Tibial artery (tissue), 4 donors: ENCODE data around the gene RAET1E.

Experiments used
- DNase-seq, 2 donors: peaks; one replicate each; pipeline ENCODE4 v3.0.0-alpha.2; 2019
- H3K27ac ChIP-seq, 2 donors: fragments of 200-600 bp; sonication (generic) in 1 of 2; 1 replicate in 1 of 2; 2 replicates in 1 of 2; pipeline ENCODE4 v1.5.1; 2018 to 2019; ENCODE audit warnings: mild to moderate bottlenecking in 1 of 2
- H3K27me3 ChIP-seq, 2 donors: fragments of 200-600 bp; sonication (generic) in 1 of 2; one replicate each; pipeline versions ENCODE4 v1.5.1 to v1.6.0; 2016 to 2019
- H3K36me3 ChIP-seq, 3 donors: fragments of 200-600 bp; sonication (generic) in 2 of 3; one replicate each; pipeline ENCODE4 v1.5.1; 2016 to 2019; ENCODE audit warnings: mild to moderate bottlenecking in 2 of 3
- H3K4me1 ChIP-seq, 4 donors: fragments of 200-600 bp; sonication (generic) in 2 of 4; 1 replicate in 3 of 4; 2 replicates in 1 of 4; pipeline ENCODE4 v1.5.1; 2016 to 2019
- H3K4me3 ChIP-seq, 2 donors: fragments of 200-600 bp; sonication (generic) in 1 of 2; 1 replicate in 1 of 2; 2 replicates in 1 of 2; pipeline ENCODE4 v1.5.1; 2018 to 2019; ENCODE audit warnings: mild to moderate bottlenecking in 2 of 2
- H3K9me3 ChIP-seq, 3 donors: fragments of 200-600 bp; sonication (generic) in 1 of 3; one replicate each; pipeline ENCODE4 v1.5.1; 2016 to 2019
- intact Hi-C: fragments of 100-400 bp; cut with DNase I; formaldehyde crosslinking; loops from one replicate; pipeline ENCODE4 v1.15.0; 2023; ENCODE audit warnings: low total_unique reads
- TF ChIP-seq, protein P1 (sequence below), 2 experiments: fragments of 200-600 bp in 1 of 2; fragments of 450-650 bp in 1 of 2; IDR thresholded peaks; one replicate each; pipeline ENCODE4 v1.5.1; 2017 to 2019; ENCODE audit warnings: antibody characterized with exemption in 2 of 2, mild to moderate bottlenecking in 1 of 2, moderate library complexity in 1 of 2

RAET1E gene

DNA sequence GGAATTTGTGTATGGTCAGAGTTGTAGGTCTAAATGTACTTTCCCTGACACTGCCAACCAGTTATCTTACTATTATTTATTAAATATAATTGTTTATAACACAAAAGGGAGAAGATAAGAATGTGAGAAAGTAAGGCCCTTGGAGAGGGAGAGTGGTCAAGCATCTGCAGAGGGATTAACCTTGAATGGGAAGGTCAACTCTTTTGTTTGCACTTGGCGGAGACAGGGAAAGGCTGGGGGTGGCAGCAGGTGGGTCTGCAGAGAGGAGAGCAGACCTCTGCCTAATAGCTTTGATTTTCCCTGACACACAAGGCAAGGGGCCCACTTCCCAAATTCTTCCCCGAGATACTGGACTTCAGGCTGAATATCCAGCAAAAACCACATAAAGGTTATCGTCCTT is 38.0 kb downstream of the RAET1E start:
- no peak overlapping the region for H3K4me3 ChIP-seq
- intact Hi-C loops, result no loop called here
- H3K36me3 ChIP-seq, result no peaks in the 10 kb centered on the region
- no peak overlapping the region for H3K27ac ChIP-seq
- H3K9me3 ChIP-seq, result no peaks in the 10 kb centered on the region
- TF ChIP-seq, protein P1, sequence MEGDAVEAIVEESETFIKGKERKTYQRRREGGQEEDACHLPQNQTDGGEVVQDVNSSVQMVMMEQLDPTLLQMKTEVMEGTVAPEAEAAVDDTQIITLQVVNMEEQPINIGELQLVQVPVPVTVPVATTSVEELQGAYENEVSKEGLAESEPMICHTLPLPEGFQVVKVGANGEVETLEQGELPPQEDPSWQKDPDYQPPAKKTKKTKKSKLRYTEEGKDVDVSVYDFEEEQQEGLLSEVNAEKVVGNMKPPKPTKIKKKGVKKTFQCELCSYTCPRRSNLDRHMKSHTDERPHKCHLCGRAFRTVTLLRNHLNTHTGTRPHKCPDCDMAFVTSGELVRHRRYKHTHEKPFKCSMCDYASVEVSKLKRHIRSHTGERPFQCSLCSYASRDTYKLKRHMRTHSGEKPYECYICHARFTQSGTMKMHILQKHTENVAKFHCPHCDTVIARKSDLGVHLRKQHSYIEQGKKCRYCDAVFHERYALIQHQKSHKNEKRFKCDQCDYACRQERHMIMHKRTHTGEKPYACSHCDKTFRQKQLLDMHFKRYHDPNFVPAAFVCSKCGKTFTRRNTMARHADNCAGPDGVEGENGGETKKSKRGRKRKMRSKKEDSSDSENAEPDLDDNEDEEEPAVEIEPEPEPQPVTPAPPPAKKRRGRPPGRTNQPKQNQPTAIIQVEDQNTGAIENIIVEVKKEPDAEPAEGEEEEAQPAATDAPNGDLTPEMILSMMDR (IDR thresholded peaks at IDR 0.05), result no peak
- no peaks in the 10 kb centered on the region for H3K27me3 ChIP-seq
- no peak for DNase-seq
- peaks cover 0 to 37% (median 10%) of the 10 kb centered on the region in 4 donors for H3K4me1 ChIP-seq

DNA sequence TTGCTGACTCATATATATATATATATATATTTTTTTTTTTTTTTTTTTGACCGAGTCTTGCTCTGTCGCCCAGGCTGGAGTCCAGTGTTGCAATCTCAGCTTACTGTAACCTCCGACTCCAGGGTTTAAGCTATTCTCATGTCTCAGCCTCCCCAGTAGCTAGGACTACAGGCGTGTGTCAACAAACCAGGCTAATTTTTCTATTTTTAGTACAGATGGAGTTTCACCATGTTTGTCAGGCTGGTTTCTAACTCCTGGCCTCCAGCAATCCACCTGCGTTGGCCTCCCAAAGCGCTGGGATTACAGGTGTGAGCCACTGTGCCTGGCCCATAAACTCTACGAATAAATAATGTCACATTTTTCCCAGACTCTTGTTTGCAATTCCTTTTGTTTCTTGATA is 38.5 kb downstream of the RAET1E start:
- intact Hi-C loops, result no loop called here
- Histone ChIP-seq H3K27me3 (no peaks in the 10 kb centered on the region), H3K36me3 (no peaks in the 10 kb centered on the region), H3K27ac (no peak overlapping the region), H3K9me3 (no peaks in the 10 kb centered on the region), H3K4me3 (no peak overlapping the region), H3K4me1 (peaks cover 0 to 38% (median 10%) of the 10 kb centered on the region in 4 donors)
- TF ChIP-seq, protein P1 (IDR thresholded peaks at IDR 0.05), result no peak
- DNase-seq, result no peak

GRCh38 chr6:149857541-149857940 is 40.4 kb downstream of the RAET1E start:
- H3K36me3 ChIP-seq, result peaks cover 0 to 2% (median 0%) of the 10 kb centered on the region in 3 donors
- no peaks in the 10 kb centered on the region for H3K9me3 ChIP-seq
- no peak overlapping the region for H3K27ac ChIP-seq
- H3K4me1 ChIP-seq, result peaks cover 0 to 34% (median 9%) of the 10 kb centered on the region in 4 donors
- DNase-seq, result no peak
- intact Hi-C loops, result no loop called here
- TF ChIP-seq, protein P1 (IDR thresholded peaks at IDR 0.05), result no peak
- H3K27me3 ChIP-seq, result no peaks in the 10 kb centered on the region
- no peak overlapping the region for H3K4me3 ChIP-seq

DNA sequence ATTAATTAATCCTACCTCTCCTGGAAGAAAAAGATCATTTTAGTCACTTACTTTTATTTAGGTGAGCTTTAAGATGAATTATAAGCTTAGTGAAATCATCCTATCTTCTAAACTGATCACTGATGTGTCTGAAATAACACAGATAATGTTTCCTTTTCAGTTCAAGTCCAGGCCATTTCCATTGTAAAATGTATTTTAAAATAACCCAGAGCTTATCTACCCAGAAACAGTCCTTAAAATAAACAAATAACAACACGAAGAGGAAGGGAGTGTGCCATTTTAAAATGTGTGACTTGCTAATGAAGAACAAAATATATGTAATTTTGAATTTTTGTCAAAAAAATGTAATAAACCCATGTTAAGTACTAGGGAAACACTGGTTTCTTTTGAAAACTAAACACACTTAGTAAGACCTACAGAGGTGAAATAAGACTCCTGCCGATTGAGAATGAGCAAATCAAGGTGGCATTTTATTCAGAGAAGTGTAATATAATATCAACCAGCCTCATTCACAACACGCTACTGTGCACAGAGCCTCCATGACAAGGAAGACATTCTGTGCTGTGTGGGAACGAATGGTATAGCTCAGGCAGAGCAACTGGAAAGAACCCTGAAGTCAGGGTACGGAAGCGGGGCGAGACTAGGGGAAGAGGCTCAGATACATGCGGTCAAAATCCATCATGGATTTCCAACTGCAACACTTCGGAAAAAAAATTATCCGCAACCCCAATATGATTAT is 41.5 kb downstream of the RAET1E start:
- intact Hi-C loops, result no loop called here
- H3K4me3 ChIP-seq, result no peak overlapping the region
- no peak overlapping the region for H3K27ac ChIP-seq
- no peak for DNase-seq
- H3K4me1 ChIP-seq, result peaks cover 0 to 22% (median 6%) of the 10 kb centered on the region in 4 donors
- TF ChIP-seq, protein P1 (IDR thresholded peaks at IDR 0.05), result no peak
- no peaks in the 10 kb centered on the region for H3K27me3 ChIP-seq
- H3K36me3 ChIP-seq, result peaks cover 0 to 7% (median 0%) of the 10 kb centered on the region in 3 donors
- no peaks in the 10 kb centered on the region for H3K9me3 ChIP-seq

DNA sequence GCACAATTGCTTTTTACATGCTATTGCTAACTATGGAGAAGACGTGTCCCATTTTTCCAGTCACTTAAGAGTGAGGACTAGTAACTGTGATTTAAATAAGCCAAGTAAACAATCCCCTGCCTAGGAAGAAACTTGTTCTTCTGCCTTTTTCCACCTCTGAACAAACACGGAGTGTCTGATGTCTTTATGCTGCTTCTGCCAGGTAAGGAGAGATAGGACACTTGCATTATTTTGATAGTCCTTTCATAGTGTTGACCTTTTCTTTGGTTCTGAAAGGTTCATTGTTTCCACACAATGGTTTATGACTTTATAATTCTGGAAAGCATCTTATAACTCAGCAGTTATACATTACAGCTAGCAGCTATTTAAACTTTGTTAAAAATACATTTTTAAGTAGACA is 42.2 kb downstream of the RAET1E start:
- no peak overlapping the region for H3K27ac ChIP-seq
- peaks cover 0 to 7% (median 0%) of the 10 kb centered on the region in 3 donors for H3K36me3 ChIP-seq
- H3K4me1 ChIP-seq, result peaks cover 0 to 18% (median 6%) of the 10 kb centered on the region in 4 donors
- TF ChIP-seq, protein P1 (IDR thresholded peaks at IDR 0.05), result no peak
- intact Hi-C loops, result no loop called here
- H3K27me3 ChIP-seq, result no peaks in the 10 kb centered on the region
- H3K9me3 ChIP-seq, result no peaks in the 10 kb centered on the region
- H3K4me3 ChIP-seq, result no peak overlapping the region
- no peak for DNase-seq
